Measurements from ENCODE around the gene TIMM44. TPM values are rescaled to one million over a fixed set of nuclear protein-coding genes. Genes with fewer than 3 reads are reported as not detected.
A peak's percentile ranks its signal among the peaks of the same experiment; 100 is the strongest.

TIMM44 gene
- total and polyA plus RNA-seq, 2 donors from 2014 or later = 46.7 to 57.8 TPM

GRCh38 chr19:7975037-7975436 is 31.6 kb upstream of the TIMM44 start:
- no peak for FAIRE-seq
- TF ChIP-seq CTCF (IDR thresholded peaks at IDR 0.05; ENCODE audit: borderline replicate concordance, extremely low read depth, insufficient read depth) = no peak
- H3K9me3 ChIP-seq (ENCODE audit: control insufficient read depth in 2 of 3, insufficient read depth in 1 of 3, low read length in 3 of 3) = no peaks in the 10 kb centered on the region
- H3K4me3 ChIP-seq (ENCODE audit: low read length in 3 of 3) = no peak overlapping the region
- H3K36me3 ChIP-seq (ENCODE audit: control insufficient read depth in 2 of 3, insufficient read depth in 3 of 3, low read length in 3 of 3) = peaks cover 0 to 10% (median 8%) of the 10 kb centered on the region in 3 donors
- H3K4me1 ChIP-seq (ENCODE audit: control insufficient read depth in 2 of 3, insufficient read depth in 2 of 3, low read depth in 1 of 3, low read length in 3 of 3) = peaks cover 0 to 33% (median 30%) of the 10 kb centered on the region in 3 donors
- H3K27ac ChIP-seq (ENCODE audit: low read depth in 2 of 2, low read length in 2 of 2) = peak overlapping the region; percentile 54 to 76
- peak in 1 of 5 donors; percentile 79 for DNase-seq
- intact Hi-C loops (cut with DNase I) = no loop called here
- peak overlapping the region in 2 of 3 donors; percentile 21 to 51 for H3K9ac ChIP-seq (ENCODE audit: low read length in 3 of 3)
- no peaks in the 10 kb centered on the region for H3K27me3 ChIP-seq (ENCODE audit: control insufficient read depth, insufficient read depth, low read length)

GRCh38 chr19:7973883-7974282 is 30.4 kb upstream of the TIMM44 start:
- no peak overlapping the region for H3K4me3 ChIP-seq (ENCODE audit: low read length in 3 of 3)
- peaks cover 0 to 23% (median 20%) of the 10 kb centered on the region in 3 donors for H3K4me1 ChIP-seq (ENCODE audit: control insufficient read depth in 2 of 3, insufficient read depth in 2 of 3, low read depth in 1 of 3, low read length in 3 of 3)
- no peaks in the 10 kb centered on the region for H3K9me3 ChIP-seq (ENCODE audit: control insufficient read depth in 2 of 3, insufficient read depth in 1 of 3, low read length in 3 of 3)
- peak in 1 of 5 donors; percentile 66 for DNase-seq
- no peak for FAIRE-seq
- peaks cover 0 to 13% (median 10%) of the 10 kb centered on the region in 3 donors for H3K36me3 ChIP-seq (ENCODE audit: control insufficient read depth in 2 of 3, insufficient read depth in 3 of 3, low read length in 3 of 3)
- TF ChIP-seq CTCF (IDR thresholded peaks at IDR 0.05; ENCODE audit: borderline replicate concordance, extremely low read depth, insufficient read depth) = no peak
- intact Hi-C loops (cut with DNase I) = no loop called here
- no peaks in the 10 kb centered on the region for H3K27me3 ChIP-seq (ENCODE audit: control insufficient read depth, insufficient read depth, low read length)
- H3K27ac ChIP-seq (ENCODE audit: low read depth in 2 of 2, low read length in 2 of 2) = no peak overlapping the region
- H3K9ac ChIP-seq (ENCODE audit: low read length in 3 of 3) = no peak overlapping the region

- Histone ChIP-seq H3K36me3 (ENCODE audit: control insufficient read depth in 2 of 3, insufficient read depth in 3 of 3, low read length in 3 of 3) (peaks cover 2 to 22% (median 21%) of the 10 kb centered on the region in 3 donors), H3K4me3 (ENCODE audit: low read length in 3 of 3) (no peak overlapping the region), H3K9ac (ENCODE audit: low read length in 3 of 3) (no peak overlapping the region), H3K9me3 (ENCODE audit: control insufficient read depth in 2 of 3, insufficient read depth in 1 of 3, low read length in 3 of 3) (no peaks in the 10 kb centered on the region), H3K4me1 (ENCODE audit: control insufficient read depth in 2 of 3, insufficient read depth in 2 of 3, low read depth in 1 of 3, low read length in 3 of 3) (peaks cover 0 to 14% (median 10%) of the 10 kb centered on the region in 3 donors), H3K27me3 (ENCODE audit: control insufficient read depth, insufficient read depth, low read length) (no peaks in the 10 kb centered on the region), H3K27ac (ENCODE audit: low read depth in 2 of 2, low read length in 2 of 2) (no peak overlapping the region)
- FAIRE-seq (no peak), DNase-seq (no peak)
- intact Hi-C loops (cut with DNase I) = no loop called here
- no peak for TF ChIP-seq CTCF (IDR thresholded peaks at IDR 0.05; ENCODE audit: borderline replicate concordance, extremely low read depth, insufficient read depth)
These were observed 28.4 kb upstream of the TIMM44 start for GRCh38 chr19:7971553-7972520.

Data from kidney (tissue), 14 donors.